ENCODE measurements around the gene CBX5. TPM values are rescaled to one million over a fixed set of nuclear protein-coding genes. Genes with fewer than 3 reads are reported as not detected.
A peak's percentile ranks its signal among the peaks of the same experiment; 100 is the strongest.
"Not testable (repeated sequence)": the region's sequence is repeated elsewhere in the genome, so short reads cannot be mapped to it uniquely, and the experiment has no call there.

Gene CBX5
- total RNA-seq, 2 experiments from 2014 or later, result 38.8 to 38.9 TPM

DNA sequence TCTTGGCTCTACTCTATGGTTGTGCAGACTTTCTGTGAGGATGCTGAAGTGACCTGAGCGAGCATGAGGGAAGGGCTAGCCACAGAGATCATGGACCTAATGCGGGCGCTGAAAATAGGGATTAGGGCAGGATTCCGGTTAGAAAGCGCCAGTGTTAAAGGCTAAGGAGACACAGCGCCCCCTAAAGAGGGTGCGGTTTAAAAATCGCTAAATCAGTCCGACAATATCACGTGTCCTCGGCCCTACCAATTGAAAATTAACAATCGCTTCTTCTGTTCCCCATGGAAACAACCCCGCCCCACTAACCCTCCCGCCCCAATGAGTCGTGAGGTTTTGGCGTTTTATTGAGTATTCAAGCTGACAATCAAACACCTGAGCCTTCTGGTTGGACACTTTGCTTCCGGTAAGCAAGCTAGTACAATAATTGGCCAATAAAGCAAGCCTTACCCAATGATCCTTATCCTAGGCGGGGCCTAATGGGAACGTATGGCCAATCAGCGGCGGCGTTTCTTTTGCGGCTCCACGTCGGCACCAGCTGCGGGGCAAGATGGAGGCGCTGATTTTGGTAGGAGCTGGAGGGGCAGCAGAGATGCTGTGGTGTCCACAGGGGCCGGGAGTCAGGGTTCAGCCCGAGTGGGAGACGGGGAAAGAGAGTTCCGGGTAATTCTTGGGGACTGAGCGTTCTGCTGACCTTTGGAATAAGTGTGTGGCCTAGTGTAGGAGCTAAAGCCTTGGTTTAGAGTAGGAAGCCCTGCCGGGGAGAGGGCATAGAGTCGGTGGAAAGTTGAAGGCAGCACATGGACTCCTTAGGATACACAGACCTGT, 44.9 kb upstream of the CBX5 start, which contains the start of gene COPZ1:
Gene COPZ1 (plus strand): TSS at position 515 of the 825 bp plus-strand sequence. CDS start 33 bp downstream, at position 548.
- Mint-ChIP-seq H3K36me3 (ENCODE audit: low read depth) (peaks cover 13% of the 10 kb centered on the region), H3K4me3 (peak within 1 kb of the TSS; percentile 92), H3K27me3 (no peaks in the 10 kb centered on the region), H3K4me1 (ENCODE audit: low read depth) (peaks cover 36% of the 10 kb centered on the region), H3K9me3 (no peaks in the 10 kb centered on the region), H3K27ac (peak within 1 kb of the TSS; percentile 93)
- H3K9me3 ChIP-seq (ENCODE audit: control insufficient read depth in 1 of 2, insufficient read depth in 1 of 2, low read length in 2 of 2), result no peaks in the 10 kb centered on the region
- no peaks in the 10 kb centered on the region for H3K27me3 ChIP-seq (ENCODE audit: control insufficient read depth in 1 of 2, insufficient read depth in 2 of 2, low read length in 2 of 2)
- TF ChIP-seq, protein P1, sequence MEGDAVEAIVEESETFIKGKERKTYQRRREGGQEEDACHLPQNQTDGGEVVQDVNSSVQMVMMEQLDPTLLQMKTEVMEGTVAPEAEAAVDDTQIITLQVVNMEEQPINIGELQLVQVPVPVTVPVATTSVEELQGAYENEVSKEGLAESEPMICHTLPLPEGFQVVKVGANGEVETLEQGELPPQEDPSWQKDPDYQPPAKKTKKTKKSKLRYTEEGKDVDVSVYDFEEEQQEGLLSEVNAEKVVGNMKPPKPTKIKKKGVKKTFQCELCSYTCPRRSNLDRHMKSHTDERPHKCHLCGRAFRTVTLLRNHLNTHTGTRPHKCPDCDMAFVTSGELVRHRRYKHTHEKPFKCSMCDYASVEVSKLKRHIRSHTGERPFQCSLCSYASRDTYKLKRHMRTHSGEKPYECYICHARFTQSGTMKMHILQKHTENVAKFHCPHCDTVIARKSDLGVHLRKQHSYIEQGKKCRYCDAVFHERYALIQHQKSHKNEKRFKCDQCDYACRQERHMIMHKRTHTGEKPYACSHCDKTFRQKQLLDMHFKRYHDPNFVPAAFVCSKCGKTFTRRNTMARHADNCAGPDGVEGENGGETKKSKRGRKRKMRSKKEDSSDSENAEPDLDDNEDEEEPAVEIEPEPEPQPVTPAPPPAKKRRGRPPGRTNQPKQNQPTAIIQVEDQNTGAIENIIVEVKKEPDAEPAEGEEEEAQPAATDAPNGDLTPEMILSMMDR (IDR thresholded peaks at IDR 0.05), result peak; percentile 88
- H3K27ac ChIP-seq (ENCODE audit: low read depth in 1 of 2, low read length in 2 of 2), result peak within 1 kb of the TSS; percentile 67 to 78
- H3K4me1 ChIP-seq (ENCODE audit: insufficient read depth, low read length), result peaks cover 22% of the 10 kb centered on the region
- H3K4me3 ChIP-seq (ENCODE audit: low read length), result peak within 1 kb of the TSS; percentile 76
- ATAC-seq (ENCODE audit: poor library complexity) (peak; percentile 94), DNase-seq (peak; percentile 84 to 99 (median 90))
- no peaks in the 10 kb centered on the region for H3K36me3 ChIP-seq (ENCODE audit: insufficient read depth, low read length)
- CTCF ChIA-PET, result interaction anchor here (0.6 to 2.2 kb wide), 16 partner anchors 9 to 173 kb away, joined by 3 to 16 read pairs (median 6); partner anchors contain the start of genes CBX5, GTSF1 and NCKAP1L
- intact Hi-C loops (cut with DNase I, micrococcal nuclease), result loop anchor here (1.0 to 2.0 kb wide), 3 partner anchors 34 to 45 kb away; partner anchors contain the start of genes CBX5 (in 2 of the 2) and HNRNPA1 (in 2 of the 2)
- POLR2A ChIA-PET, result interaction anchor here (0.5 to 2.5 kb wide), 30 partner anchors 8 to 1423 kb away, joined by 3 to 76 read pairs (median 4); partner anchors contain the start of genes CBX5, EIF4B, HNRNPA1 and NCKAP1L

DNA sequence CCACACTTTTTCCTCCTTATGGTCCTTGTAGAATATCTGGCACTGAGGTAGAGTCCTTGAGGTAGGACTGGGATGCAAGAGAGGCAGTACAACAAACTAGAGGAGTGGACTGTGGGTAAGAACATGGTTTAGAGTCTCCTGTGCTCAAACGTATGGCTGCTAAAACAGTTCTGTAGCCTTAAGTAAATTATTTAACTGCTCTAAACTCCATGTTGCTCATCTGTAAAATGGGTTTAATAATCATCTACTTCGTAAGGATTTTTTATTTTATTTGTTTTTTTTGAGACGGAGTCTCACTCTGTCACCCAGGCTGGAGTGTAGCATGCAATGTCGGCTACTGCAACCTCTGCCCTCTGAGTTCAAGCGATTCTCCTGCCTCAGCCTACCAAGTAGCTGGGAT, 41.4 kb upstream of the CBX5 start:
- Histone ChIP-seq H3K27ac (ENCODE audit: low read depth in 1 of 2, low read length in 2 of 2) (no peak overlapping the region), H3K27me3 (ENCODE audit: control insufficient read depth in 1 of 2, insufficient read depth in 2 of 2, low read length in 2 of 2) (no peaks in the 10 kb centered on the region), H3K36me3 (ENCODE audit: insufficient read depth, low read length) (no peaks in the 10 kb centered on the region), H3K4me1 (ENCODE audit: insufficient read depth, low read length) (peaks cover 12% of the 10 kb centered on the region), H3K4me3 (ENCODE audit: low read length) (no peak overlapping the region), H3K9me3 (ENCODE audit: control insufficient read depth in 1 of 2, insufficient read depth in 1 of 2, low read length in 2 of 2) (no peaks in the 10 kb centered on the region)
- H3K9me3 Mint-ChIP-seq, result no peaks in the 10 kb centered on the region
- H3K4me1 Mint-ChIP-seq (ENCODE audit: low read depth), result peaks cover 11% of the 10 kb centered on the region
- peaks cover 6% of the 10 kb centered on the region for H3K36me3 Mint-ChIP-seq (ENCODE audit: low read depth)
- intact Hi-C loops (cut with DNase I, micrococcal nuclease), result no loop called here
- no peak overlapping the region for H3K4me3 Mint-ChIP-seq
- CTCF ChIA-PET, result interaction anchor here (1.9 kb wide), 1 partner anchor 14 kb away, joined by 8 read pairs; no protein-coding TSS in a partner anchor
- ATAC-seq (ENCODE audit: poor library complexity), result no peak
- no peak for DNase-seq
- POLR2A ChIA-PET, result no interaction called here
- H3K27ac Mint-ChIP-seq, result no peak overlapping the region
- TF ChIP-seq, protein P1 (IDR thresholded peaks at IDR 0.05), result no peak
- H3K27me3 Mint-ChIP-seq, result no peaks in the 10 kb centered on the region

DNA sequence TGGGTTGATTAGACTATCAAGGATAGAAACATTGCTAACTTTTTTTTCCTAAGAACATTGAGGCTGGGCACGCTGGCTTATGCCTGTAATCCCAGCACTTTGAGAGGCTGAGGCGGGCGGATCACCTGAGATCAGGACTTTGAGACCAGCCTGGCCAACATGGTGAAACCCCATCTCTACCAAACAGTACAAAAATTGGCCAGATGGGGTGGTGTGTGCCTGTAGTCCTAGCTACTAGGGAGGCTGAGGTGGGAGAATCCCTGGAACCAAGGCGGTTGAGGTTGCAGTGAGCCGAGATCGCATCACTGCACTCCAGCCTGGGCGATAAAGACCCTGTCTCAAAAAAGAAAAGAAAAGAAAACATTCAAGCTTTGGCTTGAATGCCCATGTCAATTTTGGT, 32.4 kb upstream of the CBX5 start:
- H3K4me1 Mint-ChIP-seq (ENCODE audit: low read depth); H3K4me3 ChIP-seq (ENCODE audit: low read length); H3K27ac Mint-ChIP-seq; POLR2A ChIA-PET; H3K4me1 ChIP-seq (ENCODE audit: insufficient read depth, low read length); H3K9me3 Mint-ChIP-seq; H3K9me3 ChIP-seq (ENCODE audit: control insufficient read depth in 1 of 2, insufficient read depth in 1 of 2, low read length in 2 of 2); H3K27me3 ChIP-seq (ENCODE audit: control insufficient read depth in 1 of 2, insufficient read depth in 2 of 2, low read length in 2 of 2); ATAC-seq (ENCODE audit: poor library complexity); CTCF ChIA-PET; H3K36me3 Mint-ChIP-seq (ENCODE audit: low read depth); DNase-seq; H3K4me3 Mint-ChIP-seq; intact Hi-C loops (cut with DNase I, micrococcal nuclease); H3K27ac ChIP-seq (ENCODE audit: low read depth in 1 of 2, low read length in 2 of 2); H3K27me3 Mint-ChIP-seq; H3K36me3 ChIP-seq (ENCODE audit: insufficient read depth, low read length): not testable (repeated sequence)
